Esophagus (tissue), 2 donors: ENCODE data around the gene SPECC1. TPM values are rescaled to one million over a fixed set of nuclear protein-coding genes. Genes with fewer than 3 reads are reported as not detected.
"Not testable (repeated sequence)": the region's sequence is repeated elsewhere in the genome, so short reads cannot be mapped to it uniquely, and the experiment has no call there.

Experiments
- H3K27ac ChIP-seq, 2 donors: one replicate each; pipeline ENCODE4 v1.5.1; 2013; ENCODE audit warnings: low read depth in 2 of 2, mild to moderate bottlenecking in 2 of 2, inconsistent platforms in 1 of 2, low read length in 1 of 2, moderate library complexity in 1 of 2
- H3K27me3 ChIP-seq, 2 donors: one replicate each; pipeline ENCODE4 v1.6.1; 2013; ENCODE audit warnings: low read length in 2 of 2, control low read depth in 1 of 2, mild to moderate bottlenecking in 1 of 2; ENCODE audit not compliant: insufficient read depth in 2 of 2, control insufficient read depth in 1 of 2
- H3K36me3 ChIP-seq, 2 donors: one replicate each; pipeline ENCODE4 v1.6.1; 2013; ENCODE audit warnings: low read length in 1 of 2; ENCODE audit not compliant: control insufficient read depth in 2 of 2, insufficient read depth in 2 of 2
- H3K4me1 ChIP-seq, 2 donors: one replicate each; pipeline ENCODE4 v1.6.1; 2013; ENCODE audit warnings: low read length in 1 of 2; ENCODE audit not compliant: control insufficient read depth in 2 of 2, insufficient read depth in 2 of 2
- H3K4me3 ChIP-seq, 2 donors: one replicate each; pipeline ENCODE4 v1.5.1; 2013; ENCODE audit warnings: low read length in 2 of 2, mild to moderate bottlenecking in 2 of 2, low read depth in 1 of 2, moderate library complexity in 1 of 2
- H3K9me3 ChIP-seq, 2 donors: one replicate each; pipeline ENCODE4 v1.6.1; 2013; ENCODE audit warnings: mild to moderate bottlenecking in 2 of 2, low read depth in 1 of 2, low read length in 1 of 2, moderate library complexity in 1 of 2; ENCODE audit not compliant: control insufficient read depth in 2 of 2, insufficient read depth in 1 of 2
- WGBS, 2 donors: extraction: QIAGEN DNeasy Blood & Tissue Kit; methylation state at CpG; one replicate each; pipeline ENCODE4 v1.1.7; 2013; 5-methylcytosine and 5-hydroxymethylcytosine counted together
- polyA plus RNA-seq, 2 donors: library from polyadenylated mRNA; stranded (reverse); fragments of 200-250 nt; gene quantifications; one replicate each; pipeline ENCODE4 v1.2.3, GENCODE V29; 2013
- donor health status: healthy with polysubstance abuse.
- donor health status: Bipolar disorder and iron deficiency.

Gene SPECC1
- polyA plus RNA-seq, 2 donors, result 7.4 to 19.8 TPM

GRCh38 chr17:20076137-20076536, 67.0 kb downstream of the SPECC1 start:
- H3K4me1 ChIP-seq, H3K36me3 ChIP-seq, H3K27me3 ChIP-seq, H3K4me3 ChIP-seq, H3K27ac ChIP-seq, H3K9me3 ChIP-seq: not testable (repeated sequence)
- WGBS, 2 donors, result 91 to 94% methylated on average over 3 of the region's 3 CpGs

- no peaks in the 10 kb centered on the region for H3K36me3 ChIP-seq
- peaks cover 0 to 3% of the 10 kb centered on the region in 2 donors for H3K4me1 ChIP-seq
- no peaks in the 10 kb centered on the region for H3K9me3 ChIP-seq
- 64 to 71% methylated on average over 3 of the region's 3 CpGs for WGBS, 2 donors
- no peaks in the 10 kb centered on the region for H3K27me3 ChIP-seq
- no peak overlapping the region for H3K4me3 ChIP-seq
- H3K27ac ChIP-seq, result no peak overlapping the region
Measured at GRCh38 chr17:20077978-20078685, 69.0 kb downstream of the SPECC1 start.

- Histone ChIP-seq H3K4me3 (no peak overlapping the region), H3K27me3 (no peaks in the 10 kb centered on the region), H3K4me1 (peaks cover 0 to 3% of the 10 kb centered on the region in 2 donors), H3K9me3 (no peaks in the 10 kb centered on the region), H3K36me3 (no peaks in the 10 kb centered on the region), H3K27ac (no peak overlapping the region)
- 84 to 89% methylated on average over 10 of the region's 10 CpGs for WGBS, 2 donors
Measured at GRCh38 chr17:20080513-20080912, 71.4 kb downstream of the SPECC1 start.

GRCh38 chr17:20083156-20083859, 74.1 kb downstream of the SPECC1 start:
- WGBS, 2 donors, result 83 to 84% methylated on average over 3 of the region's 3 CpGs
- H3K4me3 ChIP-seq, result no peak overlapping the region
- H3K36me3 ChIP-seq, result no peaks in the 10 kb centered on the region
- peaks cover 5 to 8% of the 10 kb centered on the region in 2 donors for H3K4me1 ChIP-seq
- no peak overlapping the region for H3K27ac ChIP-seq
- H3K27me3 ChIP-seq, result no peaks in the 10 kb centered on the region
- no peaks in the 10 kb centered on the region for H3K9me3 ChIP-seq

GRCh38 chr17:20084621-20085282, 75.6 kb downstream of the SPECC1 start:
- H3K9me3 ChIP-seq, result no peaks in the 10 kb centered on the region
- no peaks in the 10 kb centered on the region for H3K36me3 ChIP-seq
- WGBS, 2 donors, result 73 to 79% methylated on average over 1 of the region's 1 CpG
- H3K4me3 ChIP-seq, result no peak overlapping the region
- peaks cover 5 to 8% of the 10 kb centered on the region in 2 donors for H3K4me1 ChIP-seq
- H3K27me3 ChIP-seq, result no peaks in the 10 kb centered on the region
- no peak overlapping the region for H3K27ac ChIP-seq

GRCh38 chr17:20085283-20085845, 76.2 kb downstream of the SPECC1 start:
- Histone ChIP-seq H3K36me3 (no peaks in the 10 kb centered on the region), H3K27me3 (no peaks in the 10 kb centered on the region), H3K27ac (no peak overlapping the region), H3K4me1 (peaks cover 5 to 8% of the 10 kb centered on the region in 2 donors), H3K9me3 (no peaks in the 10 kb centered on the region), H3K4me3 (no peak overlapping the region)
- WGBS, 2 donors, result 46 to 55% methylated on average over 15 of the region's 15 CpGs

- H3K4me3 ChIP-seq, result no peak overlapping the region
- no peaks in the 10 kb centered on the region for H3K9me3 ChIP-seq
- H3K27ac ChIP-seq, result no peak overlapping the region
- H3K27me3 ChIP-seq, result no peaks in the 10 kb centered on the region
- H3K36me3 ChIP-seq, result no peaks in the 10 kb centered on the region
- 55 to 64% methylated on average over 7 of the region's 7 CpGs for WGBS, 2 donors
- peaks cover 5 to 8% of the 10 kb centered on the region in 2 donors for H3K4me1 ChIP-seq
Measured at GRCh38 chr17:20086416-20087076, 77.4 kb downstream of the SPECC1 start.

GRCh38 chr17:20087538-20088250, 78.5 kb downstream of the SPECC1 start:
- Histone ChIP-seq H3K27ac (no peak overlapping the region), H3K4me1 (peaks cover 5 to 8% of the 10 kb centered on the region in 2 donors), H3K4me3 (no peak overlapping the region), H3K9me3 (no peaks in the 10 kb centered on the region), H3K36me3 (no peaks in the 10 kb centered on the region), H3K27me3 (no peaks in the 10 kb centered on the region)
- 75 to 82% methylated on average over 6 of the region's 6 CpGs for WGBS, 2 donors
